PFSK-1 (cell line): ENCODE data around the gene NODAL.

ENCODE experiments used
- FOXP2 ChIP-seq: optimal IDR thresholded peaks from 2 replicates; pipeline ENCODE3; 2011; ENCODE audit warnings: borderline replicate concordance, control low read depth, inconsistent platforms; ENCODE audit not compliant: insufficient read depth; ENCODE audit errors: extremely low read length, extremely low read depth
- POLR2AphosphoS5 ChIP-seq: IDR thresholded peaks from 2 replicates; pipeline ENCODE4 v1.6.1; 2012; ENCODE audit warnings: low read depth, mild to moderate bottlenecking, control low read depth, low read length, moderate library complexity
- REST ChIP-seq, 2 experiments: IDR thresholded peaks; 2 replicates each; pipeline versions ENCODE4 v1.6.1 to v1.8.0; 2011 to 2012; ENCODE audit warnings: low read depth in 2 of 2, low read length in 2 of 2, control low read depth in 1 of 2, inconsistent platforms in 1 of 2, mild to moderate bottlenecking in 1 of 2, moderate library complexity in 1 of 2; ENCODE audit not compliant: insufficient read depth in 1 of 2
- SIN3A ChIP-seq: IDR thresholded peaks from 2 replicates; pipeline ENCODE4 v1.6.1; 2012; ENCODE audit warnings: mild to moderate bottlenecking, low read length, moderate library complexity, borderline replicate concordance; ENCODE audit not compliant: insufficient read depth
- TAF1 ChIP-seq: IDR thresholded peaks from 2 replicates; pipeline ENCODE4 v1.6.1; 2012; ENCODE audit warnings: low read length, control low read depth, borderline replicate concordance; ENCODE audit not compliant: insufficient read depth

The NODAL gene

GRCh38 chr10:70456164-70456563 lies 14.7 kb upstream of the NODAL start:
- TF ChIP-seq POLR2AphosphoS5 = no peak
- no peak for TF ChIP-seq TAF1
- TF ChIP-seq REST (IDR thresholded peaks at IDR 0.05; ENCODE audit: insufficient read depth in 1 of 2, low read depth in 2 of 2, low read length in 2 of 2) = no peak
- no peak for TF ChIP-seq FOXP2
- TF ChIP-seq SIN3A = no peak

- no peak for TF ChIP-seq TAF1
- TF ChIP-seq POLR2AphosphoS5 = no peak
- no peak for TF ChIP-seq REST (IDR thresholded peaks at IDR 0.05; ENCODE audit: insufficient read depth in 1 of 2, low read depth in 2 of 2, low read length in 2 of 2)
- TF ChIP-seq SIN3A = no peak
- TF ChIP-seq FOXP2 = no peak
Observed at GRCh38 chr10:70455213-70455630, 13.7 kb upstream of the NODAL start.

- TF ChIP-seq POLR2AphosphoS5 (no peak), TAF1 (no peak), SIN3A (no peak), REST (IDR thresholded peaks at IDR 0.05; ENCODE audit: insufficient read depth in 1 of 2, low read depth in 2 of 2, low read length in 2 of 2) (no peak), FOXP2 (no peak)
Observed at GRCh38 chr10:70448236-70448635, 6.8 kb upstream of the NODAL start.

- TF ChIP-seq REST (IDR thresholded peaks at IDR 0.05; ENCODE audit: insufficient read depth in 1 of 2, low read depth in 2 of 2, low read length in 2 of 2) = no peak
Observed at GRCh38 chr10:70445718-70446657, 4.5 kb upstream of the NODAL start.

- no peak for TF ChIP-seq TAF1
- TF ChIP-seq REST (IDR thresholded peaks at IDR 0.05; ENCODE audit: insufficient read depth in 1 of 2, low read depth in 2 of 2, low read length in 2 of 2) = no peak
- no peak for TF ChIP-seq POLR2AphosphoS5
- TF ChIP-seq SIN3A = no peak
- no peak for TF ChIP-seq FOXP2
Observed at GRCh38 chr10:70444744-70445143, 3.3 kb upstream of the NODAL start.
